ENCODE measurements around the gene SLC11A1. TPM values are rescaled to one million over a fixed set of nuclear protein-coding genes. Genes with fewer than 3 reads are reported as not detected.

Gene SLC11A1
- total RNA-seq, 1 experiment from 2014 or later = 0.07 TPM

DNA sequence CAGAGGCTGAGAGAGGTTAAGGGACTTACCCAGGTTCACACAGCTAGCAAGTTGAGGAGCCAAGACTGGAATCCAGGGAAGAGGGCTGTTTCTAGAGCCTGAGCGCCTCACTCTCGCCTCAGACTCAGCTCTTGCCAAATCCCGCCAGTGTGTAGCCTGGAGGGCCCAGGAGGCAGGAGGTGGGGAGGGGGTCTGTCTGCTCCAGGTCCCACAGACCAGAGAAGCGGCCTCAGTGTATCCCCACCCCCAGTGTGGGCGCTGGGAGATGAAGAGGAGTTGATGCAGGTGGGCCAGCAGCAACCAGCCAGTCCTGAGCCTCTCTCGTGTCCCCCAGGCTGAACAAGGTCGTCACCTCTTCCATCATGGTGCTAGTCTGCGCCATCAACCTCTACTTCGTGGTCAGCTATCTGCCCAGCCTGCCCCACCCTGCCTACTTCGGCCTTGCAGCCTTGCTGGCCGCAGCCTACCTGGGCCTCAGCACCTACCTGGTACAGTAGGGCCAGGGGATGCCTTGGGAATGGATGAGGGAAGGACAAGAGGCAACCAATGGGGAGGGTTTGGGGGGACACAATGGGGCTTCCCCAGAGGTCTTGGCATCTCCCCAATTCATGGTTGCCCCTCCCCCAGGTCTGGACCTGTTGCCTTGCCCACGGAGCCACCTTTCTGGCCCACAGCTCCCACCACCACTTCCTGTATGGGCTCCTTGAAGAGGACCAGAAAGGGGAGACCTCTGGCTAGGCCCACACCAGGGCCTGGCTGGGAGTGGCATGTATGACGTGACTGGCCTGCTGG is 12.4 kb downstream of the SLC11A1 start:
- no peak for DNase-seq (ENCODE audit: low read depth)

DNA sequence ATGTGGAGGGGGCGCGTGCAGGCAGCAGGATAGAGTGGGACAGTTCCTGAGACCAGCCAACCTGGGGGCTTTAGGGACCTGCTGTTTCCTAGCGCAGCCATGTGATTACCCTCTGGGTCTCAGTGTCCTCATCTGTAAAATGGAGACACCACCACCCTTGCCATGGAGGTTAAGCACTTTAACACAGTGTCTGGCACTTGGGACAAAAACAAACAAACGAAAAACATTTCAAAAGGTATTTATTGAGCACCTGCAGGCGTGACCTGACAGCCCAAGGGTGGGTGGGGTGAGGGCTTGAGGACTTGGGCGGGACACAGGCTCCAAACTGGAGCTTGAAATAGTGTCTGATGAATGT is 13.0 kb downstream of the SLC11A1 start:
- no peak for DNase-seq (ENCODE audit: low read depth)

DNA sequence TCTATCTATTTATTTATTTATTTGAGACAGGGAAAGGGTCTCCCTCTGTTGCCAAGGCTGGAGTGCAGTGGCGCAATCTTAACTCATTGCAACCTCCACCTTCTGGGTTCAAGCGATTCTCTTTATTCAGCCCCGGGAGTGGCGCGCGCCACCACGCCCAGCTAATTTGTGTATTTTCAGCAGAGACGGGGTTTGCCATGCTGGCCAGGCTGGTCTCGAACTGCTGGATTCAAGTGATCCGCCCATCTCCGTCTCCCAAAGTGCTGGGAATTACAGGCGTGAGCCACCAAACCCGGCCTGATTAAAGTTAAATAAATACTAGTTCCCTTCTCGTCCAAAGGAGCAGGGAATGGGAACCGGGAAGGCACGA is 13.4 kb downstream of the SLC11A1 start:
- DNase-seq (ENCODE audit: low read depth) = no peak

DNA sequence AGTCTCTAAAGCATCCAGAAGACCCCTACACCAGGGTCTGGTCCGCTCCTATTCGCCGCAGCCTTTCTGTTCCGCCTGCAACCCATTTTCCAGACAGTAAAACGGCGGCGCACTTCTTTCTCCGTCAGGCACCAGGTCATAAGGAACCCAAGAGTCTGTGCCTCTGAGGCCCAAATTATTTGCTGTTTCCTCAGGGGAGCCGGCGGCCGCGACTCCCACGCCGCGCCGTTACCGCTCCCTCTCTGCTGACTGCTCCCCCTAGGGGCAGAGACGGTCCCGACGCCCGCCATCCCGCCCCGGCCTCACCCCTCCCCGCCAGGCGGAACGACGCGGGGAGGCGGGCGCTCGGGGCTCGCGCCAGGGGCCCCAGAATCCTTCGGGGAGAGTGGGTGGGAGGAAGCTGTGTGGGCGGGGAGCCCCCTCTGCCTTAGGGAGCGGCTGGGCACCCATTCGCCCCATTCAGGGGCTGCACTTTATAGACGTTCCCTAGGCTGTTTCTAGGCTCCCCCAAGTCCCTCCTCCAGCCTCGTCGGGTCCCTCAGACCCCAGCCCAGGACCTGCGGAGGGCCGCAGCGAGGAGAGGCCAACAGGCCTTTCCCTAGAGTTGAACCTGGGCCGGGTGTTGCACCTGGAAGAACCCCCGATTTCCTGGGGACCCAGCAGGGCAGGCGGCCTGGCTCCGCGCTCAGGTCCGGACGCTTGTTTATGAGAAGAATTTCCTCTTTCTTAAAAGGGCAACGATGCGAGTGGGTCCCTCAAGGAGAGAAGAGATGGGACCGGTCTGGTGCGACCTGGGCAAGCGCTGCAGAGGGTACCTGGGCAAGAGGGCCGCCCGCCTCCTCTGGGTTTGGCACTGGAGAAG is 14.0 kb downstream of the SLC11A1 start:
- peak; percentile 90 for DNase-seq (ENCODE audit: low read depth)

DNA sequence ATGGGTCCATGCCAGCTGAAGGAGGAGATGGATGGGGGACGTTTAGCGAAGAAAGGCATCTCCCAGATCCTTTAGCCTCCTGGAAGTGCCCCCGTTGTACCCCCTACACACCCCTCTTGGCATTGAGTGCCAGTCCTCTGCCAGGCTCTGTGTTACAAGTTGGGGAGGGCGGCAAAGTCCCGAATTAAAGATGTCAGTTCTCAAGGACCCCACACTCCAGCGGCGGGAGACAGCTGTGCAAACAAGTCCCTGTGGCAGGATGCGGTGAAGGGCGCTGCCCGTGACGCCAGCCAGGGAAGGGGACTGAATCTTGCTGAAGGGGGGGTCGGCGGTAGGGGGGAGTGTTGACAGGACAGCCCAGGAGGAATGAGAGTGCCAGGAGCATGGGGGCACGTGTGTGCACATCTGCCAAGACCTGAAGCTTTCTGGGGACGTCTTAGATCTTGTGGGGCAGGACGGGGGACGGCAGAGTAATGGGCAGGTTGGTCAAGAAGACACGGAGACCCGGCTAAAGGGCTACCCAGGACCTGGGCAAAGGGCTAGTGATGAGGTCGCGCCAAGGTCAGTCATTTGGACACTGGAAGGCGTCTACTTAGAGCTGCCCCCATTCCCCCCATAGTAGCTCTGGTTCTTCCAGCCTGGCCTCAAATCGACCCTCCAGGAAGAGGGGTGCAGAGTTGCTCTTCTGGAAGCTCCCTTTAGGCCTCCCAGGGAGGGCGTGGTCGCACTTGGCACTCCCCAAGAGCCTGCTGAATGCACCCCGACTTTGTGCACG is 14.8 kb downstream of the SLC11A1 start:
- peak; percentile 62 for DNase-seq (ENCODE audit: low read depth)

DNA sequence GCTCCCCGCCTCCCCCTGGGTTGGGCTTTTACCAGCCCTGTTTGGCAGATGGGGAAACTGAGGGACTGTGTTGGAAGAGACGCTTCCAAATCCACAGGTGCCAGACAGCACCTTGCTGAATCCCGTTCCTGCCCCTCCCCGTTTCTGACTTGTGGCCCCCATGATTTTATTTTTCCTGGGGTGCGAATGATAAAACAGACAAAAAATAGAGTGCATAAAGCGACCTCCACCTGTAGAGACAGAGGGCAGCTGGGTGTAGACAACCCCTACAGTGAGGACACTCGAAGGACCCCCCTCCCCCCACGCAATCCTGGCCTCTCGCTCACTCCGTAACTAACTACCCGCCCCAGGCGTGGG is 15.4 kb downstream of the SLC11A1 start:
- no peak for DNase-seq (ENCODE audit: low read depth)

DNA sequence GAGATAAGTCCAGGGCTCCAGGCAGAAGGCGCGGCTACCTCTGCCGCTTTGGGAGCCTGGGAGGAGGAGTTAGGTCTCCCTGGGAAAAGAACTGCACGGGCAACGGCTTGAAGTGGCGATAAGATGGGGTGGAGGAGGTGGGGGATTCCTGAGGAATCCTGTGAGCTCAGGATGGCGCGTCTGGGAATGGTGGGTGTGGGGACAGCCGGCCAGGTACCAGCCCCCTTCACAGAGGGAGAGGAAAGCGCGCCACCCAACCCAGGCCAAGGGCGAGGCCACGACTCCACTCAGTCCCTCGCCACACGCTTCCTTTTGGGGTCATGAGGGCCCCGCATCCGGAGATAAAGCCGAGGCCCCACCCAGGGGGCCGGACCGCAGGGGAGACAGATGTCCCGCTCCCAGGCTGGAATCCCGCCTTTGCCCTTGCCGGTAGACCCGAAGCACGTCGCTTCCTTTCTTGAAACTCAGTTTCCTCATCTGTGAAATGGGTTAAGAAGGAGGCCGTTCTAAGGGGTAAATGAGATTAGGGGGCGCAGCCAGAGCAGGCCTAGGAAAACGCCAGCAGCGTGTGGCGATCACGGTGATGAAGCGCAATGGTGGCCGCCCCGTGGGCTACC is 15.9 kb downstream of the SLC11A1 start:
- DNase-seq (ENCODE audit: low read depth) = peak; percentile 90

DNA sequence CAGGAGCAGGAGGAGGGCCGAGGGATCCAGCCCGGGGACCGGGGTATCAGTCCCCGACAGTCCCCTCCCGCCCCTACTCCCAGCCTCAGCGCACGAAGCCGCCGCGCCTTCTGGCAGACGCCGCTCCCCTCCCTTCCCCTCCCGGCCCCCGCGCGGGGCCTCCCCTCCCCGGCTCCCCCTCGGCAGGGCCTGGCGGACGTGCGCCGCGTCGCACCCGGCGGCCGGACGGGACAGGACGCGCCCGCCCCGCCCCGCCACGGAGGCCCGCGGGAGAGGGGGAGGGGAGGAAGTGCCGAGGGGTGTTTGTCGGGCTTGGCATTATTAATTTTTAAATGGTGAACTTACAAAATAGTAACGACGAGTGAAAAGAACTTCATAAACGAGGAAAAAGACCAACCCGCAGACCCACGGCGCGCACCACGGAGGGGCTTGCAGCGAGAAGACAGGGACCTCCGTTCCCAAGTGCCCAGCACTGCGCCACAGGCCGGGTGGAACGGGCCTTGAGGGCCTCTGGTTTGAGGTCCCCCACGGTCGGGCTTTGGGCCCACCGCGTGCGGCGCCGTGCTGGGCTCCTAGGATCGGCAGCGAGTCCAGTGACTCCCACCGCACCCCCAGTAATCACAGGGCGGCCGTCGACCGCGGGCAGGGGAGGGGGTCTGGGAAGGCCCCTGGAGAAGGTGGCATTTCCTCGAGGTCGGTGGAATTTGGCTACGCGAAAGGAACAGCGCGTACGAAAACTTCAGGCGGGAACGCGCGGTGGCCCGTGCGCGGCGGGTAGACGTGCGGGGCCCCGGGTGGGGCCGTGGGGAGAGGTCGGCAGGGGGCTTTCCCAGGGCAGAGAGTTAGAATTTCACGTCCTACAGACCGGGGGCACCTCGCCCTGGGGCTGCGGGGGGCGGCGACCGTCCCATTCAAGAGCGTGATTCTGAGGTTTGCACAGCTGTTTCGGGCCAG is 16.6 kb downstream of the SLC11A1 start:
- peak; percentile 71 for DNase-seq (ENCODE audit: low read depth)

DNA sequence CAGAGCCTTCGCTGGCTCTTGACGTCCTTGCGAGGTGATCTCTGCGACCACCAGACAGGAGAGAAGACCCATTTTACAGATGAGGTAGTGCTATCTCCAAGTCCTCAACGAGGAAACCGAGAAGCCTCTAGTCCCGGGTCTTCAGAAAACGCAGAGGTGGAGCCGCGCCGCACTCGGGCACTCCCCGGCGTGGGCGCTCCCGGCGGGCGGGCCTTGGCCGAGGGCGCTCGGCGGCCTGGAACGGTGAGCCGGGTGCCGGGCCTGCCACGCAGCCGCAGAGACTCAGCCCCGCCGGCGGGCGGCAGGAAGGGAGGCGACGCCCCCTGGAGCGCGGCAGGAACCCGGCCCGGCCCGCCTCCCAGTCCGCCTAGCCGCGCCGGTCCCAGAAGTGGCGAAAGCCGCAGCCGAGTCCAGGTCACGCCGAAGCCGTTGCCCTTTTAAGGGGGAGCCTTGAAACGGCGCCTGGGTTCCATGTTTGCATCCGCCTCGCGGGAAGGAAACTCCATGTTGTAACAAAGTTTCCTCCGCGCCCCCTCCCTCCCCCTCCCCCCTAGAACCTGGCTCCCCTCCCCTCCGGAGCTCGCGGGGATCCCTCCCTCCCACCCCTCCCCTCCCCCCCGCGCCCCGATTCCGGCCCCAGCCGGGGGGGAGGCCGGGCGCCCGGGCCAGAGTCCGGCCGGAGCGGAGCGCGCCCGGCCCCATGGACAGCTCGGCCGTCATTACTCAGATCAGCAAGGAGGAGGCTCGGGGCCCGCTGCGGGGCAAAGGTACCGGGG is 17.5 kb downstream of the SLC11A1 start, which contains the start of gene CTDSP1:
Gene CTDSP1 (plus strand): TSS at position 478 of the 776 bp plus-strand sequence. CDS start 223 bp downstream, at position 701.
- peak; percentile 93 for DNase-seq (ENCODE audit: low read depth)

DNA sequence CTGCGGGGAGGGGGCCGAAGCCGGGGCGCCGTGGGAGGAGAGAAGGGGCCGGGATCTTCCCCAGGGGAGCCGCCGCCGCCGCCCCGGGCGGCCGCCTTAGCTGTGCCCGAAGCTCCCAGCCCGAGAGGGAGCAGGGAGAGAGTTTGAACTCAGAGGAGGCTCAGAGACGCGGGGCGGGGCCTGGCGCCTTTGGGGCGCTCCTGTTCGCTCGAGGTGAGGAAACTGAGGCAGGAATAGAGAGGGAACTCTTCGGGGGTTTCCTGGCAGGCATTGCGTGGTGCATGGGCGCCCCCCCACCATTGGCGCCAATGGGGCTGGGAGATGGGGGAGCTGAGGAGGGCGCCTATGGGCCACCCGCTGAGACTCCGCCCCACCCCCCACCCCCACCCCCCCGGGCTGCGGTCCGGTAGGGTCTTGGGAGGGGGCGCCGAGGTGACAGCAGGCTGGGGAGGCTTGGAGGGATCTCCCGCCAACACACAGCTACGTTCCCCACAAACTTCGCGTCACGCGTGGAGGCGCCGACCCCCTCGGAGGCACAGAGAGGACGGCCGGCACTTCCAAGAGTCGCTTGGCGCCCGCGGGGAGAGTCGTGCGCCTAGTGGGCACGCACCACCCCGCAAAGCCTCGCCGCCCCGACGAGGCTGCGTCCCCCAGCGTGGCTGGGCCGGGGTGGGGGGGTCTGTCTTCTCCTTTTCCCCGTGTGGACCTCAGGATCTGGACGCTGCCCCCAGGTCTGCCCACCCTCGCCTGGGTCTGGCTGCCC is 18.3 kb downstream of the SLC11A1 start:
- peak; percentile 32 for DNase-seq (ENCODE audit: low read depth)

DNA sequence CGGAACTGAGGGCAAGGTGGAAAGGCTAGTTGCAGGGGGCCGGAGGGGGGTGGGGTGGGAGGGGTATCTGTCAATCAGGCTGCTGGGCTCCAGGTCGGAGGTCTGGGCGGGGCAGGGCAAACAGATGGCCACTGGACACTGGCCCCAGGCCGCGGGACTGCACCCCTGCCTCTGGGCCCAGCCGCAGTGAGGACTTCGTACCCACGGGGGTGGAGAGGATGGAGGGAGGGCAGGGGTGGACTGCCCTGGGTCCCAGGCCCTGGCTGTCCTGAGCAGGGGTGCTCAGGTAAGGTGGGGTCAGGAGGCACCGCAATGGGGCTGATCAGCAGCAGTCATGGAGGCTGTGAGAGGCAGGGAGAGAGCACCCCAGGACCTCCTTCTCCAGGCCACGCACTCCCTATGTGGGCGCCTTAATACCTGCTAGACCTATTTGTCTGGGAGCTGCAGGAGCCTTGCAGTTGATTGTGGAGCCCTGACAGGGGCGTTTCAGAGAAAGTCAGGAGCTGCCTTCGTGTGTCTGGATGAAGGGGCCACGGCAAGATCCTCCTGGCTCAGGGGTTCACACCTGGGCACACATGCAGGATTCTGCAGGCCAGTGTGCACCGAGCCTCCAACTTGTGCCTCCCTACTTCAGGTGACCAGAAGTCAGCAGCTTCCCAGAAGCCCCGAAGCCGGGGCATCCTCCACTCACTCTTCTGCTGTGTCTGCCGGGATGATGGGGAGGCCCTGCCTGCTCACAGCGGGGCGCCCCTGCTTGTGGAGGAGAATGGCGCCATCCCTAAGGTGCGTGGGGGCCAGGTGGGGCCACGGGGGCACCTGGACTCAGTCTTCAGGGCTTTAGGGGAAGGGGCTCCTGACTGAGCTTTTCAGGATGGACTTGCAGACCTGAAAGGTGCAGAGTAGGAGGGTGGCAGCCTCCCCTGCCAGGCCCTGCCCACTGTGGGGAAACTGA is 19.1 kb downstream of the SLC11A1 start:
- DNase-seq (ENCODE audit: low read depth) = no peak

DNA sequence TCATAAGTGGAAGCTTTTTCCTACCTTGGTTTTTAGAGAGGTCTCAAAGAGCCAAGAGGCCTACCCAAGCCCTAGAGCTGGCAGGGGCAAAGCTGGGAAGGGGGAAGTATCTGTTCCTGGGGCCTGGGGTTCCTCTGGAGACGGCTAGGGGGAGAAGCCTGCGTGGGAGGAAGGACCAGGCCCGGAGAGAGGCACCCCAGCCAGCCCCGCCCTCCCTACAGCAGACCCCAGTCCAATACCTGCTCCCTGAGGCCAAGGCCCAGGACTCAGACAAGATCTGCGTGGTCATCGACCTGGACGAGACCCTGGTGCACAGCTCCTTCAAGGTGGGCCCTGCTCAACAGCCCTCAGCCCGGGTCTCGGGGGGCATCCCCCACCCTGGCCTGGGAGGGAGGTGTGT is 19.8 kb downstream of the SLC11A1 start:
- DNase-seq (ENCODE audit: low read depth) = no peak

DNA sequence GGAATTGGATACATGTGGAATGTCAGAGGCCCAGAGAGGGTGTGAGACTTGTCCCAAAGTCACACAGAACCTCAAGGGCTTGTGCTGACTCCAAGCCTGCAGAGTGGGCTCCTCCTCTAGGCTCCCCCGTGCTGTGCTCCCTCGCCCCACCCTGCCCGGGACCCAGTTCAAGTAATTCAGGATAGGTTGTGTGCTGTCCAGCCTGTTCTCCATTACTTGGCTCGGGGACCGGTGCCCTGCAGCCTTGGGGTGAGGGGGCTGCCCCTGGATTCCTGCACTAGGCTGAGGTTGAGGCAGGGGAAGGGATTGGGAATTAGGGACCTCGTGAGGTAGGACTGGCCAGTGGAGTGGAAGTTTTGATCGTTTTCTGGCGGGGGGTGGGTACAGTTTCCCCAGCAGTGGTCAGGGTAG is 20.4 kb downstream of the SLC11A1 start:
- DNase-seq (ENCODE audit: low read depth) = no peak

DNA sequence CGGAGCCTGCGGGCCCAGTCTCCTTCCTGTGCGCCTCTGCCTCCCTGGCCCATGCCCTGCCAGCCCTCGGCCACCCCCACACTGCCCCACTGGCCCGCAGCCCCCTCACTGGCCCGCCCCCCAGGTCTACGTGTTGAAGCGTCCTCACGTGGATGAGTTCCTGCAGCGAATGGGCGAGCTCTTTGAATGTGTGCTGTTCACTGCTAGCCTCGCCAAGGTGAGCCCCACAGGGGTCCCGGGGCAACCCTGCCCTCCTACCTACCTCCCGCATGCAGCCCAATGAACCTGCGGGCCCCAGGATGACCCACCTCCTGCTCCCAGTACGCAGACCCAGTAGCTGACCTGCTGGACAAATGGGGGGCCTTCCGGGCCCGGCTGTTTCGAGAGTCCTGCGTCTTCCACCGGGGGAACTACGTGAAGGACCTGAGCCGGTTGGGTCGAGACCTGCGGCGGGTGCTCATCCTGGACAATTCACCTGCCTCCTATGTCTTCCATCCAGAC is 20.9 kb downstream of the SLC11A1 start:
- DNase-seq (ENCODE audit: low read depth) = no peak

DNA sequence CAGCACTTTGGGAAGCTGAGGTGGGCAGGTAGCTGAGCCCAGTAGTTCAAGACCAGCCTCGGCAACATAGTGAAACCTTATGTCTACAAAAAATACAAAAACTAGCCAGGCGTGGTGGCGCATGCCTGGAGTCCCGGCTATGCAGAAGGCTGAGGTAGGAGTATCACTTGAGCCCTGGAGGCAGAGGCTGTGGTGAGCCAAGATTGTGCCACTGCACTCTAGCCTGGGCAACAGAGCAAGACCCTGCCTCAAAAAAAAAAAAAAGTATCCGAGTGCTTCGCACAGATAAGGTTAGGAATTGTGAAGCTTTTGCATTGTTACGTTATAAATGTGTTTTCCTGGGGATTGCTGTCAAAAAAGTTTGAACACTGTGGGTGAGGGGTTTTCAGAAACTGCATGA is 21.7 kb downstream of the SLC11A1 start:
- no peak for DNase-seq (ENCODE audit: low read depth)

DNA sequence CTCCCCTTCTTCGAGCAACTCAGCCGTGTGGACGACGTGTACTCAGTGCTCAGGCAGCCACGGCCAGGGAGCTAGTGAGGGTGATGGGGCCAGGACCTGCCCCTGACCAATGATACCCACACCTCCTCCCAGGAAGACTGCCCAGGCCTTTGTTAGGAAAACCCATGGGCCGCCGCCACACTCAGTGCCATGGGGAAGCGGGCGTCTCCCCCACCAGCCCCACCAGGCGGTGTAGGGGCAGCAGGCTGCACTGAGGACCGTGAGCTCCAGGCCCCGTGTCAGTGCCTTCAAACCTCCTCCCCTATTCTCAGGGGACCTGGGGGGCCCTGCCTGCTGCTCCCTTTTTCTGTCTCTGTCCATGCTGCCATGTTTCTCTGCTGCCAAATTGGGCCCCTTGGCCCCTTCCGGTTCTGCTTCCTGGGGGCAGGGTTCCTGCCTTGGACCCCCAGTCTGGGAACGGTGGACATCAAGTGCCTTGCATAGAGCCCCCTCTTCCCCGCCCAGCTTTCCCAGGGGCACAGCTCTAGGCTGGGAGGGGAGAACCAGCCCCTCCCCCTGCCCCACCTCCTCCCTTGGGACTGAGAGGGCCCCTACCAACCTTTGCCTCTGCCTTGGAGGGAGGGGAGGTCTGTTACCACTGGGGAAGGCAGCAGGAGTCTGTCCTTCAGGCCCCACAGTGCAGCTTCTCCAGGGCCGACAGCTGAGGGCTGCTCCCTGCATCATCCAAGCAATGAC is 22.4 kb downstream of the SLC11A1 start:
- DNase-seq (ENCODE audit: low read depth) = no peak

All from M059J (cell line).